Retinal pigment epithelial cell (primary cell): ENCODE results near the gene LINGO3.
"Not testable (repeated sequence)": the region's sequence is repeated elsewhere in the genome, so short reads cannot be mapped to it uniquely, and the experiment has no call there.

Experiments
- DNase-seq: peaks from one replicate; pipeline ENCODE4 v3.0.0-alpha.2; 2010; ENCODE audit warnings: low read depth
- H3K4me3 ChIP-seq: 2 replicates; pipeline ENCODE4 v1.5.1; 2011; ENCODE audit warnings: mild to moderate bottlenecking, low read length, control low read depth, moderate library complexity
- TF ChIP-seq, protein P1 (sequence below): conservative IDR thresholded peaks from 2 replicates; pipeline ENCODE4 v1.5.1; 2011; ENCODE audit warnings: low read depth, low read length, control low read depth, inconsistent platforms

Gene LINGO3

DNA sequence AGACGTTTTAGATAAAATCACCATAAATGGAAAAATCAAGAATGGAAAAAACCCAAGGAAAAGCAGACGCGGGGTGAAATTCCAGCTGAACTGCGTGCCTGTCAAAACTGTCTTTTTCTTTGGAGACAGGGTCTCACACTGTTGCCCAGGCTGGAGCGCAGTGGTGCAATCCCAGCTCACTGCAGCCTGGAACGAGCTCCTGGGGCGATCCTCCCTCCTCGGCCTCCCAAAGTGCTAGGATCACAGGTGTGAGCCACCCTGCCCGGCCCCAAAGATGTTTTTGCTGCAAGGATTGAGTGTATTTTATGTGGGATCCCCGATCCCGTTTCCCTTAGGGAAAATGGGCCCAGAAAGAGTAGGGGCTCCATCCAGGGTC lies 25.1 kb downstream of the LINGO3 start:
- H3K4me3 ChIP-seq, result no peak overlapping the region
- DNase-seq, result no peak
- TF ChIP-seq, protein P1, sequence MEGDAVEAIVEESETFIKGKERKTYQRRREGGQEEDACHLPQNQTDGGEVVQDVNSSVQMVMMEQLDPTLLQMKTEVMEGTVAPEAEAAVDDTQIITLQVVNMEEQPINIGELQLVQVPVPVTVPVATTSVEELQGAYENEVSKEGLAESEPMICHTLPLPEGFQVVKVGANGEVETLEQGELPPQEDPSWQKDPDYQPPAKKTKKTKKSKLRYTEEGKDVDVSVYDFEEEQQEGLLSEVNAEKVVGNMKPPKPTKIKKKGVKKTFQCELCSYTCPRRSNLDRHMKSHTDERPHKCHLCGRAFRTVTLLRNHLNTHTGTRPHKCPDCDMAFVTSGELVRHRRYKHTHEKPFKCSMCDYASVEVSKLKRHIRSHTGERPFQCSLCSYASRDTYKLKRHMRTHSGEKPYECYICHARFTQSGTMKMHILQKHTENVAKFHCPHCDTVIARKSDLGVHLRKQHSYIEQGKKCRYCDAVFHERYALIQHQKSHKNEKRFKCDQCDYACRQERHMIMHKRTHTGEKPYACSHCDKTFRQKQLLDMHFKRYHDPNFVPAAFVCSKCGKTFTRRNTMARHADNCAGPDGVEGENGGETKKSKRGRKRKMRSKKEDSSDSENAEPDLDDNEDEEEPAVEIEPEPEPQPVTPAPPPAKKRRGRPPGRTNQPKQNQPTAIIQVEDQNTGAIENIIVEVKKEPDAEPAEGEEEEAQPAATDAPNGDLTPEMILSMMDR, result no peak

DNA sequence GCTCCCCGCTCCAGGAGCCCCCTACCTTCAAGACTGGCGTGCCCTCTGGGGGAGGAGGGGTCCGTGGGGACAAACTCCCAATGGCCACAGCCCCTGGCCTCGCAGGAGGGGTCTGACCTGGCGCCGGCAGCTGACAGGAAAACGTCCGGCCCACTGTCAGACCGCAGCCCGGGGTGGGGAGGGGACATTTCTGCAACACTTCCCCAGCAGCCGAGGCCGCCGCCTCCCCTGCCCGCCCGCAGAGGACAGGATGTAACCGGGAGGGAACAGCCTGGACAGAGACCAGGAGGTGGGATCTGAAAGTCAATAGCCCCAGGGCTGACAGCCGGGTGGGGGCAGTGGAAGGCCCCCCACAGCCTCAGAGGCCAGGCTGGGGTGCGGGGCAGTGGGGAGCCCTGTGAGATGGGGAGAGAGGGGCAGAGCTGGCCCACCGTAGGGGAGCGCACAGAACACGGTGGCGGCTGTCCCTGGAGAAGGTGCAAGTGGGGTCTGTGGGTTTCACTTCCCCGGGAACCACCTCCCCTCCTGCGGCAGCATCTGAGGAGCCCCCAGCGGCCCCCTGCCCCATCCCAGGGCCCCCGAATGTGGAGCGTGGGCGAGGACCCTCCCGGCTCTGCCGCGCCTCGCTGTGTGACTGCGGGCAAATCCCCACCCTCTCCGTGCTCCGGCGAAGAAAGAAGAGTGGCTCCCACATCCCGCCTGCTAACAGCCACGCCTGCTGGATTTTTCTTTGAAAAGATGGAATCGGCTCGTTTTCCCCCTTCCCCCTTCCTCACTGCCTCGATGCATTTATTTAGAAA lies 25.7 kb downstream of the LINGO3 start, which contains the start of gene PEAK3:
TSS of gene PEAK3 (minus strand) at position 114 of the 800 bp plus-strand sequence. CDS start 1,244 bp downstream, outside the sequence.
- H3K4me3 ChIP-seq, result no peak within 1 kb of the TSS
- TF ChIP-seq, protein P1, result no peak
- DNase-seq, result no peak

DNA sequence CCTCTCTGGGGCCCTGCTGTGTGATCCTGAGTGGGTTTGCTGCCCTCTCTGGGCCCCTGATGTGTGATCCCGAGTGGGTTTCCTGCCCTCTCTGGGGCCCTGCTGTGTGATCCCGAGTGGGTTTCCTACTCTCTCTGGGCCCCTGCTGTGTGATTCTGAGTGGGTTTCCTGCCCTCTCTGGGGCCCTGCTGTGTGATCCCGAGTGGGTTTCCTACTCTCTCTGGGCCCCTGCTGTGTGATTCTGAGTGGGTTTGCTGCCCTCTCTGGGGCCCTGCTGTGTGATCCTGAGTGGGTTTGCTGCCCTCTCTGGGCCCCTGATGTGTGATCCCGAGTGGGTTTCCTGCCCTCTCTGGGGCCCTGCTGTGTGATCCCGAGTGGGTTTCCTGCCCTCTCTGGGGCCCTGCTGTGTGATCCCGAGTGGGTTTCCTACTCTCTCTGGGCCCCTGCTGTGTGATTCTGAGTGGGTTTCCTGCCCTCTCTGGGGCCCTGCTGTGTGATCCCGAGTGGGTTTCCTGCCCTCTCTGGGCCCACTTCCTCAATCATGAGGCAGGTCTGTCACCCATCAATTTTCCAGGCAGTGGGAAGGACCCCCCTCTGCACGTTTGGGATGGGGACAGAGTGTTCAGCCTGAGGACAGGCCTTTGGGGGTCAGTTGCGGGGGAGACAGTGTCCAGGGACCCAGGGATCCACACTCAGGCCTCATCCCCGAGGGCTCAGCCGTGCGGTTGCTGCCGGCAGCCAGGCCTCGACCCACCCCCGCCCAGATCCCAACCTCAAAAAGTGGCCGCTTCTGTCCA lies 26.5 kb downstream of the LINGO3 start:
- not testable (repeated sequence) for H3K4me3 ChIP-seq, DNase-seq

DNA sequence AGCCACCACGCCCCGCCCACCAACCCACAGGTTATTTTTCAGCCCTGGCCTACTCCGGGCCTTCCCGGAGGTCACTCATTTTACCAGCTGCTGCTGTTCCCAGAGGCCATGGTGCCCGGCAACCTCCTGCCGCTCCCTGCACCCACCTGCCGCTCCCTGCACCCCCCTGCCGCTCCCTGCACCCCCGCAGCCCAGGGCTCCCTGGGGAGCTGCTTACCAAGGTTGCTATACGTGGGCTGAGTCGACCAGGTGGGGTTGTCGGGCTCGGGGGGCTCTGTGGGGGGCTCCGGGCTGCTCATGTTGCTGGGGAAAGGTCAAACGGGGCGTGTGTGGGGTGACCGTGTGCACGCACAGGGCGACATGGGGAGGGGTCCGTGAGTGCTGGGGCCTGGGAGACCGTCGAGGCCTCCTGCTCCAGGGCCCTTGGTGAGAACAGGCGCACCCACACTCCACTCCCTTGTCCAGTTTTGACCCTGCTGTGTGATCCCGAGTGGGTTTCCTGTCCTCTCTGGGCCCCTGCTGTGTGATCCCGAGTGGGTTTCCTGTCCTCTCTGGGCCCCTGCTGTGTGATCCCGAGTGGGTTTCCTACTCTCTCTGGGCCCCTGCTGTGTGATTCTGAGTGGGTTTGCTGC lies 27.2 kb downstream of the LINGO3 start:
- no peak overlapping the region for H3K4me3 ChIP-seq
- no peak for DNase-seq
- TF ChIP-seq, protein P1, result no peak

DNA sequence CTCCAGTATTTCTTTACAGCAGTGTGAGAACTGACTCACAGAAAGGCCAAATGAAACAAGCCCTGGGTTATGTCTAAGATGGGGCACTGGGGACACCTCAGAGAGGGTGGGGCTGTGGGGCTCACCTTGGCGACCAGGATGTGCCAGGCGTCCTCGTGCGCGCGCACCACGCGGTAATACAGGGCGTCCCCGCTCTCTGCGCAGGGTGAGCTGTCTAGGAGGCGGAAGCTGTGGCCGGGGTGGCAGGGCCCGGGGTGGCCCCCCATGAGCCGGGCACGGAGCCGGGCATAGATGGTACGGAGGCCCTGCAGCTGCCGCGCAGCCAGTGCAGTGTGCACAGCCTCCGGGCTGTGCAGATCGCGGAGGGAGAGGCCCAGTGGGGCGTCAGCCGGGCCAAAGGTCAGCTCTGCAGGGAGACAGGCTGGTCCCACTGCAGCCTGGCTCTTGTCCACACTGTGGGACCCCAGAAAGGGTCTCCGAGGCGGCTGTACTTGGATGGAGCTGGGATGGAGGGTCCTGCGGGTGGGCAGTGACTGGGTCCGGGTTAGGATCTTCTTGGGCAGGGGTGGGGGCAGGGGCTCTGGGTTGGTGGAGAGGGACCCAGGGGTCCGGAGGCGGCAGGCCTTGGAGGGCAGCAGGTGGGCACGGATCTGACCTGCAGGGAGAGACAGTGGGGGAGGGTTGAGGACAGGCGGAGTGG lies 29.3 kb downstream of the LINGO3 start:
- DNase-seq, result no peak
- TF ChIP-seq, protein P1, result no peak

DNA sequence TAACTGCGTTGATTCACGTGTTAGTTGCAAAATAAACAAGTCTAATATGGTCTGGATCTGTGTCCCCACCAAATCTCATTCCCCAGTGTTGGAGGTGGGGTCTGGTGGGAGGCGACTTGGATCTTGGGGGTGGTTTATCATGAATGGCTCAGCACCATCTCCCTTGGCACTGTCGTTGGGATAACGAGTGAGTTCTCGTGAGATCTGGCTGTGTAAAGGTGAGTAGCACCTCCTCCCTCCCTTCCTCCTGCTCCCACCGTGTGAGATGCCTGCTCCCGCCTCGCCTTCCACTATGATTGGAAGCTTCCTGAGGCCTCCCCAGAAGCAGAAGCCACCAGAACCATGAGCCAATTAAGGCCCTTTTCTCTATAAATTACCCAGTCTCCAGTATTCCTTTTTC lies 30.8 kb downstream of the LINGO3 start:
- DNase-seq, result no peak
- TF ChIP-seq, protein P1, result no peak
- no peak overlapping the region for H3K4me3 ChIP-seq

More for the DNA sequence above, 29.3 kb downstream of the LINGO3 start:
- H3K4me3 ChIP-seq, result no peak overlapping the region
